ENCODE data around the gene BICRA.

Gene BICRA

DNA sequence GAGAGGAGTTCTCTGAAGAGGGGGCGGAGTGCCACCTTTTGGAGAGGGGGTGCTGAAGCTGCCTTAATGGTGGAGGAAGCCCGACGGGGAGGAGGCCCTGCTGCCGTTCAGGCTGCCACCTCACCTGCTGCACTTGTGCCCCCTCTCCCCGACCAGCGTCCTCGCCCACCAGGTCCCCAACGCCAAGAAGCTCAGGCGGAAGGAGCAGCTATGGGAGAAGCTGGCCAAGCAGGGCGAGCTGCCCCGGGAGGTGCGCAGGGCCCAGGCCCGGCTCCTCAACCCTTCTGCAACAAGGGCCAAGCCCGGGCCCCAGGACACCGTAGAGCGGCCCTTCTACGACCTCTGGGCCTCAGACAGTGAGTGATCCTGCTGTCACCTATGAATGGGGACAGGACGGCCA is 141.8 kb downstream of the BICRA start:
- no peak for DNase-seq (ENCODE audit: low read depth)

DNA sequence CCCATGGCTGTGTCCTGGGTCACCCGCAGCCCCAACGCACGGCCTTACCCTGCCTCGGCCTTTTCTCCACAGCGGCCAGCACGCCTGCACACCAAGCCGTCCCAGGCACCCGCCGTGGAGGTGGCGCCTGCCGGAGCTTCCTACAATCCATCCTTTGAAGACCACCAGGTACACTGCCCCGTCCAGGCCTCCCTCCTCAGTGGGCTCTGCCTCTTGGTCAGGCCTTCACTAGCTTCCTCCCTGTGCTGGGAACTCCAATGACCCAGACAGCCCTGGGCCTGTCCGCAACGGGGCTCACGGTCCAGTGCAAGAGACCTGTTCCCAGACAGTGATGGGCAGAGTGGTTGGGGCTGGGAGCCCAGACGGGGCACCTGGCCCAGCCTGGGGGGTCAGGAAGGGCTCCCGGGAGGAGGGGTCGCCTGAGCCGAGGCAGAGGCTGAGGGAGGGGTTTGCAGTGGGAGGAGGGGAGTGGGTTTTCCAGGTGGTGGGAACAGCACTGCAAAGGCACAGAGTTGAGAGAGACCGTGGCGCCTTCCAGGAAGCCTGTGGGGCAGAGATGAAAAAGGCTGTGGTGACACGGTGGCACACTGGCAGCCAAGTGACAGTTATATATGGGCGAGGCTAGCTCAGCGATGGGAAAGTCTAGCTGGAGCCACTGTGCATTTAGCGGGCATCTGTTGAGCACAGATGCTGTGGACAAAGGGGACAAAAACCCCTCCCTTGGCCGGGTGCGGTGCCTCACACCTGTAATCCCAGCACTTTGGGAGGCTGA is 143.7 kb downstream of the BICRA start:
- no peak for DNase-seq (ENCODE audit: low read depth)
